ENCODE data around the gene NUAK1.

NUAK1 gene

GRCh38 chr12:106138633-106139421 is at the start of gene NUAK1:
NUAK1 (minus strand) TSS chr12:106138954; CDS start chr12:106138653, 301 bp downstream.
- DNase-seq (ENCODE audit: low read depth), result no peak

GRCh38 chr12:106188256-106188655 is 49.5 kb upstream of the NUAK1 start:
- no peak for DNase-seq (ENCODE audit: low read depth)

GRCh38 chr12:106187842-106188241 is 49.1 kb upstream of the NUAK1 start:
- no peak for DNase-seq (ENCODE audit: low read depth)

- DNase-seq (ENCODE audit: low read depth), result no peak
Measured at GRCh38 chr12:106187155-106187789, 48.5 kb upstream of the NUAK1 start.

GRCh38 chr12:106183735-106184134 is 45.0 kb upstream of the NUAK1 start:
- DNase-seq (ENCODE audit: low read depth), result no peak

- DNase-seq (ENCODE audit: low read depth), result no peak
Measured at GRCh38 chr12:106181401-106182114, 42.8 kb upstream of the NUAK1 start.

- DNase-seq (ENCODE audit: low read depth), result peak; percentile 62
Measured at GRCh38 chr12:106179086-106179485, 40.3 kb upstream of the NUAK1 start.

GRCh38 chr12:106178562-106178961 is 39.8 kb upstream of the NUAK1 start:
- DNase-seq (ENCODE audit: low read depth), result no peak

- DNase-seq (ENCODE audit: low read depth), result no peak
Measured at GRCh38 chr12:106176560-106176959, 37.8 kb upstream of the NUAK1 start.

- DNase-seq (ENCODE audit: low read depth), result no peak
Measured at GRCh38 chr12:106174876-106175275, 36.1 kb upstream of the NUAK1 start.

GRCh38 chr12:106173442-106173841 is 34.7 kb upstream of the NUAK1 start:
- no peak for DNase-seq (ENCODE audit: low read depth)

GRCh38 chr12:106171117-106171750 is 32.5 kb upstream of the NUAK1 start:
- DNase-seq (ENCODE audit: low read depth), result no peak

- DNase-seq (ENCODE audit: low read depth), result peak; percentile 56
Measured at GRCh38 chr12:106170285-106170684, 31.5 kb upstream of the NUAK1 start.

- DNase-seq (ENCODE audit: low read depth), result no peak
Measured at GRCh38 chr12:106163712-106164111, 25.0 kb upstream of the NUAK1 start.

- DNase-seq (ENCODE audit: low read depth), result no peak
Measured at GRCh38 chr12:106161491-106161890, 22.7 kb upstream of the NUAK1 start.

GRCh38 chr12:106160915-106161314 is 22.2 kb upstream of the NUAK1 start:
- DNase-seq (ENCODE audit: low read depth), result no peak

GRCh38 chr12:106157802-106158201 is 19.0 kb upstream of the NUAK1 start:
- no peak for DNase-seq (ENCODE audit: low read depth)

GRCh38 chr12:106154751-106155273 is 16.1 kb upstream of the NUAK1 start:
- no peak for DNase-seq (ENCODE audit: low read depth)

- no peak for DNase-seq (ENCODE audit: low read depth)
Measured at GRCh38 chr12:106152334-106152733, 13.6 kb upstream of the NUAK1 start.

- DNase-seq (ENCODE audit: low read depth), result no peak
Measured at GRCh38 chr12:106150555-106150954, 11.8 kb upstream of the NUAK1 start.

- DNase-seq (ENCODE audit: low read depth), result no peak
Measured at GRCh38 chr12:106149096-106149784, 10.5 kb upstream of the NUAK1 start.

GRCh38 chr12:106147956-106148355 is 9.2 kb upstream of the NUAK1 start:
- no peak for DNase-seq (ENCODE audit: low read depth)
